ENCODE data around the gene PHF21A.

GRCh38 chr11:45929486-45930030, 191.7 kb downstream of the PHF21A start:
- TF ChIP-seq CTCF (conservative IDR thresholded peaks at IDR 0.05; ENCODE audit: low read depth, low read length) (no peak), EZH2phosphoT487 (IDR thresholded peaks at IDR 0.05; ENCODE audit: borderline replicate concordance, low read length) (no peak)
